ENCODE measurements around the gene NUP107.

Gene NUP107

DNA sequence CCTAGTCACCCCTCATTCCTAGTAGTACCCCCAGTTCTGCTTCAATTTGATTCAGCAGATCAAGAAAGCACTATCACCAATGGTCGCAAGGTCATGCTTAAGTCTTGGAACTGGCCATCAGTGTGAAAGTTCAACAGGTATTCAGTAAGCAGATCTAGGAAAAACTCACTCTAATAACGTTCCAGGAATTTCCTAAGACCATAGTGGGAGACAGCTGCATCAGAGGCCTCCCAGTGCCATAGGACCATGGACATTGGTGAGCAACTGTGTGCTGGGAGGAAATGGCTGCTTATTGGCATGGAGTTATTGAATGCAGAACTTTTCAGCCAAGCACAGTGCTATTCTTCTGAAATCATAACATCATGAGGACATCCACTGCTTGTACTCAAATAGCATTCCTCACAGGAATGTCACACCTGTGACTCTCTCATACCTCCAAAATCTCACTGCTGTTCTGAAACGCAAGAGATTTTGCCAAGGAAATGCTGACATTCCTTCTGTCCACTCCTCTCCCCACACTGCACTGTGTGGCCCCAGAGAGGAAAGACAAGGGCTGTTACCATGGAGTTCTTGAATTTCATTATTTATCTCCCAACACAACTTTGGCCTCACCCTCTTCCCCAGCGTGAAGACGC, 90.3 kb downstream of the NUP107 start:
- no peak for DNase-seq

DNA sequence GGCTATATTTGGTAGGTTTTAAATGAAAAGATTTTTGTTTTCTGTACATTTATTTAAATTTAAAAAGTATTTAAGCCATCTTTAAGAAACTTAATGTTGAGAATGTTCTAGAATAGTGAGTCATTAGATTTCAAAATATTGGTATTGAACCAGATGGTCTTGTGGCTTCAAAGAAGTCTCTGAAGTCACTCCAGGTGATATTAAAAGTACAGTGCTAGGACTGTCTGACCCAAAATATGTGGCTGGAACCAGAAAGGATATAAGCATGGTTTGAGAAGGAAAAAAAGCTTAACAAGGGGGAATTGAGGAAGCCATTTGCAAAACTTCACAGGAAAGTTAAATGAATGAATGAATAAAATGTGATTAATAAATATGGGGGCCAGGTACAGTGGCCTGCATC, 92.5 kb downstream of the NUP107 start:
- DNase-seq, result no peak

DNA sequence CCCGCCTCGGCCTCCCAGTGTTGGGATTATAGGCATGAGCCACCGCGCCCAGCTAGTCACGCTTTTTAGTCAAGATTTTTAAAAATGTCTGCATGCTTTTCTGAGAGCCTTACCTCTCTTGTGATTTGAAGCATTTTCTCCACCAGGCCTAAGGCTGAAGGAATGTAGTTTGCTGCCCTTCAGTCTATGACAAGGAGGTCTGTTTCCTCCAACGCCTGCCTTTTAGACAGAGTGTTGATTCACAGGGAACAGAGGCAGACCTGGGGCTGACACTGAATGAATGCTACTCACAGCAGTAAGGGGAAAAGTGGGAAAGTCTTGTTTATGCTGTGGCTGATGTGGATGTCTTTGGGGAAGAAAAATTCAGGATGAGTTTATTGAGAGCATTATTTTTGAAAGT, 94.0 kb downstream of the NUP107 start:
- no peak for DNase-seq

DNA sequence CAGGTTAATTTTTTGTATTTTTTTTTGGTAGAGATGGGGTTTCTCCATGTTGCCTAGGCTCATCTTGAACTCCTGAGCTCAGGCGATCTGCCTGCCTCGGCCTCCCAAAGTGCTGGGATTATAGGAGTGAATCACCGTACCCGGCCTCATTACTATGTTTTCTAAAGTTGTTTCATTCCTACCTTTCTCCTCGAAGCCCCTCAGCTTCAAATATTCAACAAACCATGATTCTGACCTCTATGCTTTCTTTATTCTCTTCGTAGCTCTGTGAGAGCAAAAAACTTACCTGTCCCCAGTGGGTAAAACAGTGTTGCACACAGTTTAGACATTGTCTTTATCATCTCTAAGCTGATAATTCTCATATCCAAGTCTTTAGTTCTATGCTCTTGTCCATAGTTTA, 95.0 kb downstream of the NUP107 start:
- no peak for DNase-seq

DNA sequence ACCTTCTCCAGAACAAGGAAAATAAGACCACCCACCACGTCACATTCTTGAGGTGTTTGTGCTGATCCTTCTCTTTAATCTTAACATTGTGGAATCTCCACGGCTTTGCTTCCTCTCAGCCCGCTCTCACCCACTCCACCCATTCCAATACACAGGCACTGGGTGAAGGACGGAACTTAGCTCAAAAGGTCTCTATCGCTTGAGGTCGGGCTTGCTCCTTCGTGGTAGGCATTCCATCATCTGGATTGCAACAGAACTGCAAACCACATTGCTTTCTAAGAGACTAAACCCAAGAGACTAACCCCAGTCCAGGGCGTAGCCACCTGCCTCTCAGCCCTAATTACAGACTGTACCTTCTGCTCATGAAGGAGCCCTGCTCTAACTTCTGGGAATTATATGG, 97.2 kb downstream of the NUP107 start:
- no peak for DNase-seq

DNA sequence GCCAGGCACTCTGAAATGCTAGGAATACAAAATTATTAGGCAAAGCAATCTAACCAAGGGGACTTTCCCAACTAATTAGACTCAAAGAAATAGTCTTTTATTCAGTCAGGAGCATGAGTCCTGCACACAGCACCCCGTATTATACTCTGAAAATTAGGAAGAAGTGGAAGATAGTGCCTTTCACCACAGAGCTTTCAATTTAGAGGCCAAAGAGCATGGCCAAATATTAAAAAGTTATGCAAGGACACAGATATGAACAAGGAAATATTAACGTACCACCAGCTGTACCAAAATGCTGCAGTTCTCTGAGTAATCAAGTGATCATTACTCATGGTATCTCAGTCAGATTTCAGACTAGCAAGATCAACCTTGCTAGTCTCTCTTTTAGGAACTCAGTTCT, 98.6 kb downstream of the NUP107 start:
- no peak for DNase-seq

DNA sequence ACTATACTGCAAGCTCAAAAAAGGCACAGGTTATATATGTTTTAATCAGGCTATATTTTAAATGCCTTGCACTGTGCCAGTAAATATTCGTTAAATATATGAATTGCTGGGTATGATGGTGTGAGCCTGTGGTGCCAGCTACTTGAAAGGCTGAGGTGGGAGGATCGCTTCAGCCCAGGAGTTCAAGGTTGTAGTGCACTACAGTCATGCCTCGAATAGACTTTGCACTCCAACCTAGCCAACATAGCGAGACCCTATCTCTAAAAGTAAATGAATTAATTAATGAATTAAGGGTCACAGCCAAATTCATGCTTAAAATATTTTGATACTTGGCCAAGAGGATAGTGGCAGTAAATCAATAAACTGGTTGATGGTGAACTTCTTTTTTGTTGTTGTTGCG, 99.0 kb downstream of the NUP107 start:
- no peak for DNase-seq

DNA sequence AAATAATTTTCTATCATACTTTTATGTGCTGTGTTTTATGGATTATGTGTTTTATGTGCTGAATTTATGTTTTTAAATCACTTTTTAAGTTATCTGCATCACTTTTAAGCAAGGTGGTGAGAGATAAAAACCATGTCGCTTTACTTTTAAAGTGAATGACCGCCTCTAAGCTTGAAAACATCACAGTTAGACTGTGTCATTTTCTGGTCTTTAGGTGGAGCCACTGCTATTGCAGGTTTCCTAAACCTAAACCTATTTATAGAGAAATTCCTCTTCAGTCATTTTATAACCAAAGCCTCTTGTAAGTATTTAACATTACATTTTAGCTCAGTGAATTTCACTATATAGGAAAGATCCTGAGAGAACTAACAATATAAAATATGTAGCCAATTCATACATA, 100.2 kb downstream of the NUP107 start:
- DNase-seq, result no peak

DNA sequence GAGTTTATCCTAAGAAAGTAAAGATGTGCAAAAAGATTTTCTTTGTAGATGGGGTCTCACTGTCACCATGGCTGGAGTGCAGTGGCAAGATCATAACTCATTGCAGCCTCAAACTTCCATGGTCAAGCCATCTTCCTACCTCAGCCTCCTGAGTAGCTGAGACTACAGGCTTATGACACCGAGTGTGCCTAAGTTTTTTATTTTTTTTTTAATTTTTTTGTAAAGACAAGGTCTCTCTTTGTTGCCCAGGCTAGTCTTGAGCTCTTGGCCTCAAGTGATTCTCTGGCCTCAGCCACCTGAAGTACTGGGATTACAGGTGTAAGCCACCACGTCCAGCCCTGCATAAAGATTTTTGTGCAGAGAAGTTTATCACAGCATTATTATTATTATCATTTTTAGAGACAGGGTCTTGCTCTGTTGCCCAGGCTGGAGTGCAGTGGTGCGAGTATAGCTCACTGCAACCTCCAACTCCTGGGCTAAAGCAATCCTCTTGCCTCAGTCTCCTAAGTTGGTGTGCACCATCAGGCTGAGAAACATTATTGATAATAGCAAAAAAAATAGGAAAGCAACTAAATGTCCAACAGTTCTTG, 101.9 kb downstream of the NUP107 start:
- no peak for DNase-seq

DNA sequence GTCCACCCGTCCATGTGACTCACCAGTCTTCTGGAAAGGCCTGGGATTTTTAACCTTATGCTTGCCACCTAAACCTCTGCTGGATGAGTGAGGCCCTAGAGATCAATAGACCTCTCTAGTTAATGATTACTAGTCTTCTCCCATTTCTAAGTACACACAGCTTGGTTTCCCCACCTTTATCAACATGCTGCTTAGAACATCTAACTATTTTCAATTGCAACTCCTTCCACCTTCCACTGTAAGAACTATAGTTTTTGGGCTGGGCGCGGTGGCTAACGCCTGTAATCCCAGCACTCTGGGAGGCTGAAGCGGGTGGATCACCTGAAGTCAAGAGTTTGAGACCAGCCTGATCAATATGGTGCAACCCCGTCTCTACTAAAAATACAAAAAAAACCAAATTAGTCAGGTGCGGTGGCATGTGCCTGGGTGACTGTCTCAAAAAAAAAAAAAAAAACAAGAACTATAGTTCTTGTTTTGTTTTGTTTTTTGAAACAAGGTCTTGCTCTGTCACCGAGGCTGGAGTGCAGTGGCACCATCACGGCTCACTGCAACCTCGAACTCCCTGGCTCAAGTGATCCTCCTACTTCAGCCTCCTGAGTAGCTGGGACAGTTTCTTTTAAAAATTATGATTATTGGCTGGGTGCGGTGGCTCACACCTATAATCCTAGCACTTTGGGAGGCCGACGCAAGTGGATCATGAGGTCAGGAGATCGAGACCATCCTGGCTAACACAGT, 102.5 kb downstream of the NUP107 start:
- DNase-seq, result no peak

DNA sequence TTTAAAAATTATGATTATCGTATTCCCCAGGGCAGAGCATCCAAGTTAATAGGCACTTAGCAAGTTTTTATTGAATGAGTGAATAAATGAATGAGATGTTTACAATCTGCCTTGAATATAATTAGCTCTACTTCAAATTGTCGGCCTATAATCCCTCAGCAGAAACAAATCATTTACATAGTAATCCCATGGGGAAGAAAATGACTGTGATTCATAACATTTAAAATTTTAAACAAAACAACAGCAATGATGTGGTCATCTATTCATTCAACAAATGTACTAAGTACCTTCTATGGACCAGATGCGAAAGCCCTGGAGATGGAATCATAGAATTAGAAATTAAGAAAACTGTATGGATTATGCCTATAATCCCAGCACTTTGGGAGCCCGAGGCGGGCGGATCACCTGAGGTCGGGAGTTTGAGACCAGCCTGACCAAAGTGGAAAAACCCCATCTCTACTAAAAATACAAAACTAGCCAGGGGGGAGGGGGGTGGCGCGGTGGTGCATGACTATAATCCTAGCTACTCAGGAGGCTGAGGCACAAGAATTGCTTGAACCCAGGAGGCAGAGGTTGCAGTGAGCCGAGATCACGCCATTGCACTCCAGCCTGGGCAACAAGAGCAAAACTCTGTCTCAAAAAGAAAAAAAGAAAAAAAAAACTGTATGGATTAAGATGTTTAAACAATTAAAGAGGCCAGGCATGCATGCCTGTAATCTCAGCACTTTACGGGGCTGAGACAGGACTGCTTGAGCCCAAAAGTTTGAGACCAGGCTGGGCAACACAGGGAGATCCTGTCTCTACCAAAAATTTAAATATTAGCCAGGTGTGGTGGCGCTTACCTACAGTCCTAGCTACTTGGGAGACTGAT, 103.5 kb downstream of the NUP107 start:
- DNase-seq, result no peak

DNA sequence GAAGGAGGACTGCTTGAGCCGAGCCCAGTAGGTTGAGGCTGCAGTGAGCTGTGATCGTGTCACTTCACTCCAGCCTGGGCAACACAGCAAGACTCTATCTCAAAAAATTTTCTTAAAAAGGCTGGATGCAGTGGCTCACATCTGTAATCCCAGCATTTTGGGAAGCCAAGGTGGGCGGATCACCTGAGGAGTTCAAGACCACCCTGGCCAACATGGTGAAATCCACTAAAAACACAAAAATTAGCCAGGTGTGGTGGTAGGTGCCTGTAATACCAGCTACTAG, 104.1 kb downstream of the NUP107 start:
- no peak for DNase-seq

DNA sequence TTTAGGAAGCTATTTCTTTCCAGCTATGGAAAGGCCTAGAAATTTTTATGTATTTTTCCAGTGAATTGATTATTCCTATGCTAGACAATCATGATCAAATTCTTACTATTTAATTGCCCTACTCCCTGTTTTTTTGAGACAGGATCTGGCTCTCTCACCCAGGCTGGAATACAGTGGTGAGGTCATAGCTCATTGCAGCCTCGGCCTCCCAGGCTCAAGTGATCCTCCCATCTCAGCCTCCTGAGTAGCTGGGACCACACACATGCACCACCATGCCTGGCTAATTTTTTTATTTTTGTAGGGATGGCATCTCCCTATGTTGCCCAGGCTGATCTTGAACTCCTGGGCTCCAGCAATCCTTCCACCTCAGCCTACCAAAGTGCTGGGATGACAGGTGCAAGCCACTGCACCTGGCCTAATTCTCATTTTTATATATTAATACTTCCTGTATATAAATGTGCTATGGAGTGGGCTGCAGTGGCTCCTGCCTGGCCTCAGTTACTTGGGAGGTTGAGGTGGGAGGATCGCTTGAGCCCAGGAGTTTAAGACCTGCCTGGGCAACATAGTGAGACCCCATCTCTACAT, 105.2 kb downstream of the NUP107 start:
- DNase-seq, result no peak

DNA sequence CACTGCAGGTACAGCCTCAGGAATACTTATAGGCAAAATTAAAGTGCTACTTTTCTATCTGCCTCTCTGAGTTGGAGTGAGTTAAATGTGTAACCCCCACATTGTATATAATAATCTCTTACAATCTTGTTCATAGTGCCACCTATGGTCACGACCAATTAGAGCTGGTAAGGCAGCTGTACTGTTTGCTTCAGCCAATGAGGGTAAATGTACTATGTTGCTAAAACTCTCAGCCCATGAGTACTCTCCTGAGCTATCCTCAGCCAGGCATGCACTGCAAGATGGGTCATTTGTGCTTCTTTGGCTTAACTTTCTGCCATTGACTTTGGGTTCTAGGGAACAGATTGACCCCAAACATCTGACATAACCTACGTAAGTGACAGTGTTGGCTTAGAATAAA, 106.2 kb downstream of the NUP107 start:
- DNase-seq, result no peak

DNA sequence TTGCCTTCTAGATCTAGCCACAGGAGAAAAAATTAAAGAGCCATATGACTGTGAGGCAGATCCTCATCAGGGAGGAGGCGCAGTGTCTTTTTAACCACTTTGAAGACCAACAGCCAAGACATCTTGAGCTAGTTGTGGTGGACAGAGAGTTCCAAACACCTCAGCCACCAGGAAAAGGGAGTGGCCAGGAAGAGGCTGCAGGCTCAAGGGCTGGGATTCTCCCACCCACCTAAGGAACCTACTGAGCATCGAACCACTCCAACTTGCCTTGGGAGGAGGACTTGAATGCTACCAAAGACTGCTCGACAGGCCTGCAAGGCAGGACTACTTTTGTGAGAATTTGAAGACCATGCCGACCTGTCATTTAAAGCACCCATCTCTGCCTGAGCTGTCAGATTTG, 106.7 kb downstream of the NUP107 start:
- no peak for DNase-seq

DNA sequence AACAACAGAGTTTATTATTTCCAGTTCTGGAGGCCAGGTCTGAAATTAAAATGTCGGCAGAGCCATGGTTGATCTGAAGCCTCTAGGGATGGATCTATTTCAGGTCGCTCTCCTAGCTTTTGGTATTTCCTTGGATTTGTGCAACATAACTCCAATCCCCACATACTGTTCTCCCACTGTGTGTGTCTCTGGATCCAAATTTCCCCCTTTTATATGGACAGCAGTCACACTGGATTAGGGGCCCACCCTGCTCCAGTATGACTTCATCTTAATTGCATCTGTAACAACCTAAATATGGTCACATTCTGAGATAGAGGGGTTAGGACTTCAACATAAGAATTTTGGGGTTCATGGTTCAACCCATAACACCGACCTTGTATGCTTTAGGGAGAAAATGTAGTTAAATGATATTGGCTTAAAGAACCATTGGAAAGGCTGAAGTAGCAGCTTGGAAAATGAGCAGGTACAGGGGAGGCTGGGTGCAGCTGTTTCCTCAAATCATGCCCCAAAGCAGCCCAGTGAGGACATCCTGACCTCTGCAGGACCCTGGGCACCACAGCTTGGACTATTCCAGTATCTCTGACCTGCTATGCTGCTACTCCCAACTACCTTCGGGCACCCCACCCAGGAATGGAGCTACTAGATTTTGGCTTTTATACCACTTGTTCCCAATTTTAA, 107.3 kb downstream of the NUP107 start:
- DNase-seq, result no peak

DNA sequence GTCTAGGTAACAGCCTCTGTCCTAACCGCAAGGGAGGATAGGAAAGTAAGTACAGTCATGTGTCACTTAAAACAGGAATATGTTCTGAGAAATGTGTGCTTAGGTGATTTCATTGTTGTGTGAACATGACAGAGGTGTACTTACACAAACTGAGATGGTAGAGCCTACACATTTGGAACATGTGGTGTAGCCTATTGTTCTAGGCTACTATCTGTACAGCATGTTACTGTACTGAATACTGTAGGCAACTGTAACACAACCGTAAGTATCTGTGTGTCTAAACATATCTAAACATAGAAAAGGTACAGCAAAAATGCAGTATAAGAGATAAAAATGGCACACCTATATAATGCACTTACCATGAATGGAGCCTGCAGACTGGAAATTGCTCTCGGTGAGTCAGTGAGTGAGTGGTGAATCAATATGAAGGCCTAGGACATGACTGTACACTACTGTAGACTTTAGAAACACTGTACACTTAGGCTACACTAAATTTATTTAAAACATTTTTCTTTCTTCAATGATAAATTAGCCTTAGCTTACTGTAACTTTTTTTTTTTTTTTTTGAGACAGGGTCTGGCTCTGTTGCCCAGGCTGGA, 108.0 kb downstream of the NUP107 start:
- DNase-seq, result no peak

Measured in stimulated activated CD4-positive, alpha-beta T cell treated with anti-CD3 and anti-CD28 coated beads, Interleukin-4, amount 100 ng/mL, for 4 hours (primary cell).